IMR-90 (cell line): ENCODE data around the gene NPLOC4. TPM values are rescaled to one million over a fixed set of nuclear protein-coding genes. Genes with fewer than 3 reads are reported as not detected.
A peak's percentile ranks its signal among the peaks of the same experiment; 100 is the strongest.

ENCODE experiments used
- ATAC-seq: fragments of 200-7000 bp; cut with Tn5 transposase; 2 replicates; pipeline ENCODE4 v1.9.1; 2020; ENCODE audit warnings: low read depth, mild to moderate bottlenecking, moderate library complexity
- BruUV-seq: library from RNA; stranded (reverse); fragments of 400-500 nt; replicated peaks from 2 replicates; lab custom pipeline; 2021; lab: Mats Ljungman, UMichigan
- CTCF ChIA-PET: fragments of 300-600 bp; formaldehyde crosslinking; extraction: SDS; loops from one replicate; lab custom pipeline; 2021; ENCODE audit warnings: antibody characterized with exemption; lab: Yijun Ruan, JAX
- POLR2A ChIA-PET: fragments of 300-600 bp; sonication (Branson Sonifier 250); formaldehyde crosslinking; loops from one replicate; lab custom pipeline; 2022; ENCODE audit warnings: antibody characterized with exemption; ENCODE audit not compliant: unreplicated experiment; lab: Charles Lee
- DNase-seq: peaks from one replicate; pipeline ENCODE4 v3.0.0; 2013
- H2AFZ ChIP-seq: replicated peaks from 2 replicates; pipeline ENCODE3; 2013; ENCODE audit warnings: low read length, mild to moderate bottlenecking; ENCODE audit not compliant: poor library complexity
- H2AK5ac ChIP-seq: 2 replicates; pipeline ENCODE4 v1.6.1; 2013; ENCODE audit warnings: low read depth, low read length, inconsistent platforms
- H2AK9ac ChIP-seq: replicated peaks from 2 replicates; pipeline ENCODE3; 2013; ENCODE audit warnings: mild to moderate bottlenecking, low read depth, low read length, moderate library complexity; ENCODE audit not compliant: poor library complexity
- H2BK120ac ChIP-seq: 2 replicates; pipeline ENCODE4 v1.6.1; 2013; ENCODE audit warnings: low read depth, low read length, inconsistent platforms
- H2BK15ac ChIP-seq: 3 replicates; pipeline ENCODE4 v1.6.1; 2013; ENCODE audit warnings: low read depth, low read length, inconsistent platforms
- H2BK20ac ChIP-seq: 2 replicates; pipeline ENCODE4 v1.6.1; 2013; ENCODE audit warnings: low read depth, mild to moderate bottlenecking, inconsistent platforms, low read length, moderate library complexity
- H2BK5ac ChIP-seq: 2 replicates; pipeline ENCODE4 v1.6.1; 2013; ENCODE audit warnings: mild to moderate bottlenecking, low read depth, low read length, inconsistent platforms; ENCODE audit not compliant: poor library complexity, severe bottlenecking
- H3K14ac ChIP-seq: replicated peaks from 2 replicates; pipeline ENCODE4 v1.6.1; 2013; ENCODE audit warnings: low read depth, low read length, inconsistent platforms
- H3K18ac ChIP-seq: 2 replicates; pipeline ENCODE4 v1.6.1; 2013; ENCODE audit warnings: low read depth, low read length, control low read depth
- H3K23ac ChIP-seq: 2 replicates; pipeline ENCODE4 v1.6.1; 2013; ENCODE audit warnings: low read depth, low read length, inconsistent platforms
- H3K27ac ChIP-seq: 2 replicates; pipeline ENCODE4 v1.5.1; 2013; ENCODE audit warnings: mild to moderate bottlenecking, control low read depth, low read length; ENCODE audit not compliant: insufficient read depth
- H3K27me3 ChIP-seq: 2 replicates; pipeline ENCODE4 v1.6.1; 2013; ENCODE audit warnings: low read length; ENCODE audit not compliant: control insufficient read depth, insufficient read depth
- H3K36me3 ChIP-seq: 2 replicates; pipeline ENCODE4 v1.6.1; 2013; ENCODE audit warnings: low read length, mixed read lengths; ENCODE audit not compliant: control insufficient read depth, insufficient read depth
- H3K4ac ChIP-seq: 2 replicates; pipeline ENCODE4 v1.6.1; 2013; ENCODE audit warnings: low read depth, low read length, inconsistent platforms
- H3K4me1 ChIP-seq: 2 replicates; pipeline ENCODE4 v1.6.1; 2013; ENCODE audit warnings: low read length, mixed read lengths; ENCODE audit not compliant: control insufficient read depth, insufficient read depth
- H3K4me2 ChIP-seq: 2 replicates; pipeline ENCODE4 v1.6.1; 2013; ENCODE audit warnings: low read depth, mild to moderate bottlenecking, control low read depth, low read length, moderate library complexity
- H3K4me3 ChIP-seq: 2 replicates; pipeline ENCODE4 v1.5.1; 2013; ENCODE audit warnings: low read depth, mild to moderate bottlenecking, control low read depth, low read length, moderate library complexity; ENCODE audit not compliant: insufficient read depth
- H3K56ac ChIP-seq: 2 replicates; pipeline ENCODE4 v1.6.1; 2013; ENCODE audit warnings: low read length, inconsistent platforms; ENCODE audit not compliant: insufficient read depth; ENCODE audit errors: extremely low read depth
- H3K79me1 ChIP-seq, 2 experiments: 2 replicates each; pipeline ENCODE4 v1.6.1; 2013; ENCODE audit warnings: low read length in 2 of 2, inconsistent platforms in 1 of 2, low read depth in 1 of 2
- H3K9ac ChIP-seq: 2 replicates; pipeline ENCODE4 v1.6.1; 2013; ENCODE audit warnings: low read depth, low read length, control low read depth
- H3K9me1 ChIP-seq: 2 replicates; pipeline ENCODE4 v1.6.1; 2013; ENCODE audit warnings: low read length, inconsistent platforms; ENCODE audit not compliant: insufficient read depth
- H3K9me3 ChIP-seq: 2 replicates; pipeline ENCODE4 v1.6.1; 2013; ENCODE audit warnings: low read length; ENCODE audit not compliant: control insufficient read depth, insufficient read depth
- H4K20me1 ChIP-seq: 2 replicates; pipeline ENCODE4 v1.6.1; 2013; ENCODE audit warnings: low read length, inconsistent platforms; ENCODE audit not compliant: insufficient read depth
- H4K5ac ChIP-seq: 2 replicates; pipeline ENCODE4 v1.6.1; 2013; ENCODE audit warnings: mild to moderate bottlenecking, low read depth, low read length, control low read depth
- H4K8ac ChIP-seq, 2 experiments: 2 replicates each; pipeline ENCODE4 v1.6.1; 2013; ENCODE audit warnings: low read depth in 2 of 2, low read length in 2 of 2, control low read depth in 1 of 2, inconsistent platforms in 1 of 2
- H4K91ac ChIP-seq: 2 replicates; pipeline ENCODE4 v1.6.1; 2013; ENCODE audit warnings: low read depth, low read length, inconsistent platforms; ENCODE audit not compliant: insufficient read depth
- NFE2L2 ChIP-seq: fragments of 150-350 bp; IDR thresholded peaks from 2 replicates; pipeline ENCODE4 v1.6.1; 2016; ENCODE audit warnings: low read depth, mild to moderate bottlenecking, low read length
- POLR2A ChIP-seq: IDR thresholded peaks from 2 replicates; pipeline ENCODE4 v1.6.1; 2012; ENCODE audit warnings: mild to moderate bottlenecking, low read depth, low read length
- WGBS, 2 experiments: methylation state at CpG; one replicate each; pipeline versions ENCODE4 v1.1.5 to v1.1.7; 2013; ENCODE audit warnings: missing lambda C conversion rate in 2 of 2; ENCODE audit not compliant: insufficient read length in 1 of 2; ENCODE audit errors: extremely low coverage in 2 of 2; 5-methylcytosine and 5-hydroxymethylcytosine counted together
- dilution Hi-C: fragments of 300-500 bp; cut with HindIII; formaldehyde crosslinking; loops from one replicate; pipeline ENCODE4 v1.14.3; 2018; ENCODE audit warnings: low sequenced_read_pairs; ENCODE audit not compliant: unreplicated experiment
- in situ Hi-C: fragments of 300-500 bp; cut with MboI; formaldehyde crosslinking; loops from 3 replicates; pipeline ENCODE4 v1.14.3; 2019; ENCODE audit warnings: low sequenced_read_pairs, inconsistent platforms, mixed read lengths
- intact Hi-C: fragments of 100-400 bp; cut with micrococcal nuclease; formaldehyde crosslinking; loops from 2 replicates; pipeline ENCODE4 v1.10.0; 2022
- polyA plus RNA-seq, 3 experiments: library from polyadenylated mRNA; depleted of rRNA; stranded (reverse); fragments of >200 nt; gene quantifications; 2 replicates each; pipeline ENCODE4 v1.2.3, GENCODE V29; 2012; ENCODE audit warnings: low replicate concordance in 1 of 3
- total RNA-seq: library from RNA; depleted of rRNA; stranded (reverse); fragments of >200 nt; gene quantifications from 2 replicates; pipeline ENCODE4 v1.2.3, GENCODE V29; 2012

NPLOC4 gene
- total and polyA plus RNA-seq, 2 of the 4 experiments (the other 2 are of a cell fraction), result 70.4 to 78.3 TPM

- DNase-seq (peak; percentile 63), ATAC-seq (no peak; the same call in 1 of the 2 replicates)
- no peak overlapping the region; the same call in 1 of the 2 replicates for H3K14ac ChIP-seq
- H3K79me1 ChIP-seq, result peaks cover 24 to 80% of the 10 kb centered on the region in 2 experiments
- H2AK9ac ChIP-seq, result peak overlapping the region; percentile 78
- H2BK120ac ChIP-seq, result peak overlapping the region; percentile 37; the same call in 1 of the 2 replicates
- H4K8ac ChIP-seq, result peak overlapping the region in 1 of 2 experiments; percentile 64; a peak in 2 of 4 replicates
- dilution Hi-C loops (no loop called here), in situ Hi-C loops (no loop called here), intact Hi-C loops (no loop called here)
- H3K9ac ChIP-seq, result no peak overlapping the region
- H2AFZ ChIP-seq, result no peak overlapping the region
- H2BK5ac ChIP-seq, result peak overlapping the region; percentile 64
- H2AK5ac ChIP-seq, result peak overlapping the region; percentile 67
- peaks cover 20% of the 10 kb centered on the region for H3K4me1 ChIP-seq
- peak overlapping the region; percentile 60; the same call in 1 of the 2 replicates for H4K91ac ChIP-seq
- no peaks in the 10 kb centered on the region for H3K27me3 ChIP-seq
- BruUV-seq, result no TSS peak
- peaks cover 14% of the 10 kb centered on the region for H3K9me1 ChIP-seq
- H3K4me2 ChIP-seq, result no peak overlapping the region
- H4K5ac ChIP-seq, result no peak overlapping the region
- CTCF ChIA-PET, result no interaction called here
- peak overlapping the region; percentile 37; the same call in 1 of the 2 replicates for H3K4ac ChIP-seq
- POLR2A ChIA-PET, result no interaction called here
- H3K4me3 ChIP-seq, result no peak overlapping the region
- TF ChIP-seq NFE2L2, result peak; percentile 45; the same call in 1 of the 2 replicates
- TF ChIP-seq POLR2A, result no peak
- whole genome bisulfite sequencing, 2 experiments, result no CpG with 5 or more reads among the region's 4 CpGs
- peak overlapping the region; percentile 61 for H2BK20ac ChIP-seq
- peaks cover 17% of the 10 kb centered on the region for H4K20me1 ChIP-seq
- H2BK15ac ChIP-seq, result peak overlapping the region; percentile 43; the same call in 1 of the 3 replicates
- H3K27ac ChIP-seq, result no peak overlapping the region
- H3K56ac ChIP-seq, result 0 out of 2 replicates have a peak overlapping the region, but pooled peaks have one; percentile 17
- no peak overlapping the region for H3K18ac ChIP-seq
- H3K36me3 ChIP-seq, result peaks cover 49% of the 10 kb centered on the region
- no peak overlapping the region for H3K23ac ChIP-seq
- no peaks in the 10 kb centered on the region for H3K9me3 ChIP-seq
Observed at GRCh38 chr17:81561494-81561885, 75.4 kb downstream of the NPLOC4 start.
